ENCODE results near the gene B4GALNT3.

- no peak for TF ChIP-seq EZH2phosphoT487 (IDR thresholded peaks at IDR 0.05; ENCODE audit: borderline replicate concordance, low read depth, low read length)
- TF ChIP-seq, protein P1, sequence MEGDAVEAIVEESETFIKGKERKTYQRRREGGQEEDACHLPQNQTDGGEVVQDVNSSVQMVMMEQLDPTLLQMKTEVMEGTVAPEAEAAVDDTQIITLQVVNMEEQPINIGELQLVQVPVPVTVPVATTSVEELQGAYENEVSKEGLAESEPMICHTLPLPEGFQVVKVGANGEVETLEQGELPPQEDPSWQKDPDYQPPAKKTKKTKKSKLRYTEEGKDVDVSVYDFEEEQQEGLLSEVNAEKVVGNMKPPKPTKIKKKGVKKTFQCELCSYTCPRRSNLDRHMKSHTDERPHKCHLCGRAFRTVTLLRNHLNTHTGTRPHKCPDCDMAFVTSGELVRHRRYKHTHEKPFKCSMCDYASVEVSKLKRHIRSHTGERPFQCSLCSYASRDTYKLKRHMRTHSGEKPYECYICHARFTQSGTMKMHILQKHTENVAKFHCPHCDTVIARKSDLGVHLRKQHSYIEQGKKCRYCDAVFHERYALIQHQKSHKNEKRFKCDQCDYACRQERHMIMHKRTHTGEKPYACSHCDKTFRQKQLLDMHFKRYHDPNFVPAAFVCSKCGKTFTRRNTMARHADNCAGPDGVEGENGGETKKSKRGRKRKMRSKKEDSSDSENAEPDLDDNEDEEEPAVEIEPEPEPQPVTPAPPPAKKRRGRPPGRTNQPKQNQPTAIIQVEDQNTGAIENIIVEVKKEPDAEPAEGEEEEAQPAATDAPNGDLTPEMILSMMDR (conservative IDR thresholded peaks at IDR 0.05; ENCODE audit: low read length) = no peak
These were observed 14.3 kb downstream of the B4GALNT3 start for GRCh38 chr12:473863-474577.

Data from OCI-LY7 (cell line).